Effector memory CD4-positive, alpha-beta T cell (primary cell): ENCODE results near the gene PEX19.

Experiments used
- DNase-seq, 3 donors: peaks; one replicate each; pipeline ENCODE4 v3.0.0-alpha.2; 2020
- H3K27ac ChIP-seq: 2 replicates; pipeline ENCODE4 v1.7.0; 2013; ENCODE audit warnings: mild to moderate bottlenecking, low read length, moderate library complexity; ENCODE audit not compliant: insufficient read depth, poor library complexity, severe bottlenecking
- H3K27me3 ChIP-seq: replicated peaks from 2 replicates; pipeline ENCODE4 v1.7.0; 2013; ENCODE audit warnings: mild to moderate bottlenecking, low read length; ENCODE audit not compliant: insufficient read depth, control insufficient read depth, poor library complexity, severe bottlenecking
- H3K36me3 ChIP-seq: 2 replicates; pipeline ENCODE4 v1.7.0; 2013; ENCODE audit warnings: mild to moderate bottlenecking, low read length, moderate library complexity; ENCODE audit not compliant: control insufficient read depth, insufficient read depth
- H3K4me1 ChIP-seq: 2 replicates; pipeline ENCODE4 v1.7.0; 2013; ENCODE audit warnings: low read length, mild to moderate bottlenecking; ENCODE audit not compliant: control insufficient read depth, insufficient read depth, poor library complexity, severe bottlenecking
- H3K4me3 ChIP-seq: 2 replicates; pipeline ENCODE4 v1.7.0; 2013; ENCODE audit warnings: low read length, low read depth, mild to moderate bottlenecking; ENCODE audit not compliant: insufficient read depth, poor library complexity, severe bottlenecking
- H3K9me3 ChIP-seq: 2 replicates; pipeline ENCODE4 v1.7.0; 2013; ENCODE audit warnings: mild to moderate bottlenecking, low read length, moderate library complexity; ENCODE audit not compliant: control insufficient read depth

PEX19 gene

DNA sequence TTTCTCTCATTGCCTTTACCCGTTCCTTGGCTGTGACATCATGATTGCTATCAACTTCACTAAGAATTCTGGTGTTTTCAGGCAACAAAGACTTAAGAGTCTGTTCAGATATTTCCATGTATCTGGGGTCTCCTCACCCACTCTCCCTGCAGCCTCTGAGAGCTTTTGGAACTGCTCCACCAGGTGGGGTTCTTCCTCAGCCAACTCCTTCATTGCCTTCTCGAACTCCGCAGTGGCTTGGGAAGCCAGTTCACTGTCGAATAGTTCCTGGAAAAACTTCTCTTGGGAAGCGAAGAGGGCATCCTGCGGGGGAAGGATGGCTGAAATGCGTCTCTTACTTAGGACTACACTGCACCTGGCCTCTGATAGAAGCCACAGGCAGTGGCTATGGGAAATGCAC is 2.1 kb downstream of the PEX19 start:
- peaks cover 13% of the 10 kb centered on the region for H3K4me1 ChIP-seq
- no peak for DNase-seq
- no peaks in the 10 kb centered on the region for H3K9me3 ChIP-seq
- no peak overlapping the region for H3K4me3 ChIP-seq
- no peak overlapping the region for H3K27ac ChIP-seq
- H3K36me3 ChIP-seq, result peaks cover 52% of the 10 kb centered on the region
- no peaks in the 10 kb centered on the region for H3K27me3 ChIP-seq

DNA sequence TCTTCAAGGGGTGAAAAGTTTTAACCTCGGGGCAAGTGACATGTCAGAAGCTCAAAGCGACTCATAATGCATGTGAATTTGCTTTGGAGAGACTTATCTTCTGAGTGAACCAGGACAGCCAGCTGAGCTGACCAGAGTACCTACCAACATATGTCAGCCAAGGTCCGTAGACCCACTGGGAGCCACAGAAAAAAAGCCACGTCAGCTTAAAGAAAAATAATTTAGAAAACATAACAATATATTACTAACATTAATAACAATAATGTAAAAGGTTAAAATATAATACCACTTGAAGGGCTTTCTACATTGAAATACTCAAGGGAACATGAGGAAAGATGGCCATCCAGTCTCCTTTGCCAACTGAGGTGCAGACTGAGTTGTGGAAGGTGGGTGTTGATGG is 6.9 kb downstream of the PEX19 start:
- Histone ChIP-seq H3K27me3 (no peaks in the 10 kb centered on the region), H3K4me1 (no peaks in the 10 kb centered on the region), H3K27ac (no peak overlapping the region), H3K4me3 (no peak overlapping the region), H3K36me3 (peaks cover 60% of the 10 kb centered on the region), H3K9me3 (no peaks in the 10 kb centered on the region)
- no peak for DNase-seq

DNA sequence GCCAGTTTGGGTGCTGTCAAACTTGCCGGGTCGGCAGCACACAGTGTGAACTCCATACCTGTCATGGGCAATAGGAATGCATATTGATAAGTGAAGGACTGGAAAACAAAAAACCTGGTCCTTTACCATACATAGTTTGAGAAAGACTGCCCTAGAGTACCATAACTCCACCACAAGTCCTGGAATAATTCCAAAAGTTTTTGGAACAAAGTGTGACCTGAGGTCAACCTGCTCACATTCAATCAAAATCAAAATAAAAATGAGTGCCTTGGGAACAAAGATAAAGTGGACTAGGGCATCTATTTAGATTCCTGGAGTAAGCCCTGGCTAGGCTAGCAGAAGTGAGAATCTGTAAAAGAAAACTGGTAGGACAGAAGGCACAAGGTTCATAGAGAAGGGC is 7.6 kb downstream of the PEX19 start:
- Histone ChIP-seq H3K9me3 (no peaks in the 10 kb centered on the region), H3K27ac (no peak overlapping the region), H3K36me3 (peaks cover 53% of the 10 kb centered on the region), H3K4me3 (no peak overlapping the region), H3K4me1 (no peaks in the 10 kb centered on the region), H3K27me3 (no peaks in the 10 kb centered on the region)
- DNase-seq, result no peak

DNA sequence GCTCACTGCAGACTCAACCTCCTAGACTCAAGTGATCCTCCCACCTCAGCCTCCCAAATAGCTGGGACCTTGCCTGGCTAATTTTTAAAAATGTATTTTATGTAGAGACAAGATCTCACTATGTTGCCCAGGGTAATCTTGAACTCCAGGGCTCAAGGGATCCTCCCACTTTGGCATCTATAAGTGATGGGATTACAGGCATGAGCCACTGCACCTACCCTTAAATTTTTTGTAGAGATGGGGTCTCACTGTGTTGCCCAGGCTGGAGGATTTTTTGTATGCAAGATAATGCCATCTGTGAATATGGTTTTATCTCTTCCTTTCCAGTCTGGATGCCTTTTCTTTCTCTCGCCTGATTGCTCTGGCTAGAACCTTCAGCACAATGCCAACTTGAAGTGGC is 13.9 kb downstream of the PEX19 start:
- Histone ChIP-seq H3K4me3 (no peak overlapping the region), H3K36me3 (no peaks in the 10 kb centered on the region), H3K4me1 (no peaks in the 10 kb centered on the region), H3K27me3 (no peaks in the 10 kb centered on the region), H3K27ac (no peak overlapping the region), H3K9me3 (no peaks in the 10 kb centered on the region)
- no peak for DNase-seq

DNA sequence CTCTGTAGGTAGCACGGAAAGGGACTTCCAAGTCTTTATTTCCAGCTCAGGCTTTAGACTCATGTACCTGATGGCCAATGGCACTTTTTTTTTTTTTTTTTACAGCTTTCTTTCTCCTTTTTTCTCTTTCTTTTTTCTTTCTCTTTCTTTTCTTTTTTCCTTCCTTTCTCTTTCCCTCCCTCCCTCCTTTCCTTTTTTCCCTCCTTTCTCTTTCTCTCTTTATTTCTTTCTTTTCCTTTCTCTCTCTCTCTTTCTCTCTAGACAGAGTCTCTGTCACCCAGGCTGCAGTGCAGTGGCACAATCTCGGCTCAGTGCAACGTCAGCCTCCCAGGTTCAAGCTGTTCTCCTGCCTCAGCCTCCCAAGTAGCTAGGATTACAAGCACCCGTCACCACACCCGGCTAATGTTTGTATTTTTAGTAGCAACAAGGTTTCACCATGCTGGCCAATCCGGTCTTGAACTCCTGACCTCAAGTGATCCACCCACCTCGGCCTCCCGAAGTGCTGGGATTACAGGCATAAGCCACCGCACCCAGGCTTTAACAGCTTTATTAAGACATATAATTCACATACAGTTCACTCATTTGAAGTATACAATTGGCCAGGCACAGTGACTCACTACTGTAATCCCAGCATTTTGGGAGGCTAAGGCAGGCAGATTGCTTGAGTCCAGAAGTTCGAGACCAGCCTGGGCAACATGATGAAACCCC is 17.5 kb downstream of the PEX19 start:
- H3K27me3 ChIP-seq, result no peaks in the 10 kb centered on the region
- no peaks in the 10 kb centered on the region for H3K9me3 ChIP-seq
- H3K4me1 ChIP-seq, result no peaks in the 10 kb centered on the region
- H3K36me3 ChIP-seq, result no peaks in the 10 kb centered on the region
- no peak overlapping the region for H3K4me3 ChIP-seq
- no peak for DNase-seq
- H3K27ac ChIP-seq, result no peak overlapping the region

DNA sequence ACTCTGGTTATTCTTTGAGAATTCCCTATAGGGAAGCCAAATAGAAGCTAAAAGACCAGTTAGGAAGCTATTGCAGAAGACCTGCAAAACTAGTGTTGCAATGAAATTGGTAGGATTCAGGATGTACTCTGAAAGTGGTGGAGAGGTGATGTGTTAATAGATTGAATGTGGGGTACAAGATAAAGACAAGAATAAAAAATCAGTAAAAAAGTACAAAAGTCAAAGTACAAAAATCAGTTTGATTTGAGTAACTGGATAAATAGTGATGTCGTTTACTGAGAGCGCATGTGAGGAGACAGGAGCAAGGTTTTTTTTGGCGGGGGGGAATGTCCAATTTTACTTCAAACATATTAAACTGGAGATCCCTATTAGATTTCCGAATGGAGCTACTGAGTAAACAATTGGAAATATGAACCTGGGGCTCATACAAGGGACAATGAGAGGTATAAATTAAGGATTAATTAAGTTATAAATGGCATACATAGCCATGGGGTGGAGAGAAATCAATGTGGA is 20.1 kb downstream of the PEX19 start:
- DNase-seq, result no peak
- H3K27ac ChIP-seq, result no peak overlapping the region
- H3K4me1 ChIP-seq, result peaks cover 11% of the 10 kb centered on the region
- no peak overlapping the region for H3K4me3 ChIP-seq
- no peaks in the 10 kb centered on the region for H3K9me3 ChIP-seq
- no peaks in the 10 kb centered on the region for H3K36me3 ChIP-seq
- H3K27me3 ChIP-seq, result no peaks in the 10 kb centered on the region

DNA sequence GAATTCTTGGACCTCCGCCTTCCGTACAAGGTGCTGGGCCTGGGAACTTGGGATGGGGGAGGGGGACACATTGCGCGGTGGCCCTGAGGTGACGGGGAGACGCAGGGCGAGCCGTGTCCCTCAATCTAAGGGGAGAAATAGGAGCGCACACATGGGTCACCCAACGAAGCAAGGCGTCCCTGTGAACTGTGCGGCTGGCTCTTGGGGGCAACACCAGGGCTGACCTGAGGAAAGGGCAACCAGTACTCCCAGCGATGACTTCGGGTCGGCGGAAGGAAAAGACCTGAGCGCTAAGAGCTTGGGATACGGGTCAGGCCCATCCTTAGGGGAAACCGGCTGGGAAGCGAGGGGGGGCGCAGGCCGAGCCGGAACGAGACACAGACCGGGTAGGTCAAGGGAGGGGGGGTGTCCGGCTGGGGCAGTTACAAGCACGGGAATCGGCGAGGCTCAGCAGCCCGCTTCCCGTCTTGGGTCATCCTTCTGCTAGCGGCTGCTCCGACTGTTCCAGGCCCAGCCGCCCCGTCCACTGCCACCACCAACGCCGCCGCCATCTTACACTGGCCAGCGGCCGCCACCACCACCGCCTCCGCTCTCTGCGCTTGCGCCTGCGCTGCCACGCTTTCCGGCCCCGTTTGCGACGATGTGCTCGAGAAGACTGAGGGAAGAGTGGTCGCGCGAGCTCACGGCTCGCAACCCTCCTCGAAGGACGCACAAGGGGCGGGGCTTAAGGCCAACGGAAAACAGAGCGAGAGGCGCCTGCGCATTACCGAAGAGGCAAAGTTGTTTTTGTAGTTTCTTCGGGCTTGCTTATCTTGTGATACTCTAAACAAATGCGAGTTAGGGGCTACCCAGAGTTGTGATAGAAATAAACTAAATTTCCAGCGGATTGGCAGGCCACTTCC is 22.8 kb downstream of the PEX19 start, which contains the start of gene DCAF8:
TSS of gene DCAF8 (minus strand) at position 657 of the 902 bp plus-strand sequence. CDS start 18,541 bp downstream, outside the sequence.
- Histone ChIP-seq H3K4me1 (peaks cover 14% of the 10 kb centered on the region), H3K9me3 (no peaks in the 10 kb centered on the region), H3K36me3 (no peaks in the 10 kb centered on the region), H3K27me3 (no peaks in the 10 kb centered on the region), H3K27ac (peak within 1 kb of the TSS; percentile 97), H3K4me3 (peak within 1 kb of the TSS; percentile 78)
- DNase-seq, result peak; percentile 93 to 95 (median 94)

DNA sequence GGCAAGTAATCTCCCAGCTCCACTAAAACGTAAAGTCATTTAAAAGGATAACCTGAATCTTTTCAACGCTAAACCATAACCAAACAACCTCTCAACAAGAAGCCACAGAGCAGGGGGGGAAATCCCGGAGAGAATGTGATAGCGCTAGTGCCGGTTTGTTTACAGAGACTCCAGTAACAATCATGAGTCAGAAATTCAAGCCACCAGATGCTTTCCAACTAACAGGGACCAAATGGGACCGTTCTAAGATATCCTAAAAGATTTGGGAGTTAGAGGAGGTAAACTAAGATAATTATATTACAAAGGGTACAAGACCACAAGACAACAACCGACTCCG is 23.4 kb downstream of the PEX19 start:
- Histone ChIP-seq H3K4me3 (peak overlapping the region; percentile 78), H3K27me3 (no peaks in the 10 kb centered on the region), H3K36me3 (no peaks in the 10 kb centered on the region), H3K4me1 (peaks cover 14% of the 10 kb centered on the region), H3K27ac (peak overlapping the region; percentile 97), H3K9me3 (no peaks in the 10 kb centered on the region)
- peak; percentile 57 to 72 (median 69) for DNase-seq

DNA sequence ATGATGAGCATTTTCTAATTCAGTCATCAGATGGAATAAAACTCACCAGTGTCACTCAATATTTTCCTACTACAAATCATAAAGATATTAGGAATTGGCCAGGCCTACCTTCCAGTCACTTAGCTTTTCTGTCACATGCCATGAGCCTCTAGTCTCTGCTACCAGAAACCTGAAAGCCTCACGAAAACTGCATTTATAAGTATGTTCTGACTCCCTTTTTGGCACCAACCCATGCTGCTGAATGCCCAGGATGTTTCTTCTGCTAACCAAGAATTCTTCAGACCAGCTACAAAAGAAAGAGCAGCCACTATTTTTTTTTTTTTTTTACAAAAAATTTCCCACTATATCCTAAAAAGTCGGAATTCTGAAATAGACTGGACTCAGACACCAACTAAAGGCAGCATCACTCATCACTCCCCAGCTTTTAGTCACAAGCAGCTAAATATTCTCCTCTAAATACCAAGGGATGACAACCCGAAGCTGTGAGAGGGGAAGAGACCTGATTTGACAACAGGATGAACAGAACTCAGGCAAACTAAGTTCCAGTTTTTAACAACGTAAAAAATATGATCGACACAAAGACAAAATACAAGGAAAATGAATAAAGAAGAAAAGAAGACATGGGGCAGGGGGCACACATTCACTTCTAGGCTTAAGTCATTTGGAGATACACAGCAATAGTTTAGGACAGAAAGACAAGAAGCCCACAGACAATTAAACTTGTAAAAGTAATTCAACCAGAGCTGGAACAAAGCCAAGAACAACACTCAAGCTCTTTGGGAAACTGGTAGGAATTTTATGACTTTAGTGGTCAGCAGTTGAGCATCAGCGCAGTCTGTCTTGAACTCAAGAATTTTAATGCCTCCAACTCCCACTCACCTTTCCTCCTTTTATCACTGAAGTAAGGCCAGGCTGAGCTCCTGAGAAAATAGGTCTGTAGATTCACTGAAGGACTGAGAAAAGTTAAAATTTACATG is 24.2 kb downstream of the PEX19 start:
- H3K4me3 ChIP-seq, result peak overlapping the region; percentile 78
- peak overlapping the region; percentile 97 for H3K27ac ChIP-seq
- H3K36me3 ChIP-seq, result no peaks in the 10 kb centered on the region
- no peaks in the 10 kb centered on the region for H3K27me3 ChIP-seq
- peaks cover 17% of the 10 kb centered on the region for H3K4me1 ChIP-seq
- no peak for DNase-seq
- no peaks in the 10 kb centered on the region for H3K9me3 ChIP-seq
